H1 (cell line): ENCODE data around the gene EPB41L2. TPM values are rescaled to one million over a fixed set of nuclear protein-coding genes. Genes with fewer than 3 reads are reported as not detected.

Experiments
- CTCF ChIA-PET: fragments of 300-600 bp; sonication (Branson Sonifier 250); formaldehyde crosslinking; loops from one replicate; lab custom pipeline; 2021; ENCODE audit not compliant: partially characterized antibody; lab: Charles Lee
- POLR2A ChIA-PET: fragments of 300-600 bp; sonication (Branson Sonifier 250); formaldehyde crosslinking; loops from one replicate; lab custom pipeline; 2021; ENCODE audit warnings: inconsistent platforms; ENCODE audit not compliant: partially characterized antibody; lab: Charles Lee
- DNase-seq, 2 experiments: peaks; one replicate each; pipeline versions ENCODE4 v3.0.0 to v3.0.0-alpha.2; 2010 to 2022; ENCODE audit warnings: low spot score in 2 of 2, low read depth in 1 of 2, mixed read lengths in 1 of 2
- FAIRE-seq: peaks from 2 replicates; lab custom pipeline; 2011; peaks lifted over from hg19 to GRCh38; lab: Jason Lieb, UNC
- H2AFZ ChIP-seq: 2 replicates; pipeline ENCODE4 v1.8.1; 2012; ENCODE audit warnings: low read length, inconsistent platforms
- H2AK5ac ChIP-seq: 2 replicates; pipeline ENCODE4 v1.6.1; 2013; ENCODE audit warnings: low read depth, low read length
- H2BK120ac ChIP-seq: replicated peaks from 2 replicates; pipeline ENCODE3; 2013; ENCODE audit warnings: low read depth, low read length, inconsistent platforms
- H2BK12ac ChIP-seq: 2 replicates; pipeline ENCODE4 v1.6.1; 2013; ENCODE audit warnings: low read depth, low read length
- H2BK15ac ChIP-seq: 2 replicates; pipeline ENCODE4 v1.6.1; 2013; ENCODE audit warnings: low read length
- H2BK20ac ChIP-seq: 2 replicates; pipeline ENCODE4 v1.6.1; 2013; ENCODE audit warnings: low read length
- H2BK5ac ChIP-seq: 2 replicates; pipeline ENCODE4 v1.6.1; 2013; ENCODE audit warnings: low read depth, low read length
- H3K14ac ChIP-seq: 2 replicates; pipeline ENCODE4 v1.6.1; 2013; ENCODE audit warnings: inconsistent platforms; ENCODE audit not compliant: insufficient read length
- H3K18ac ChIP-seq: 2 replicates; pipeline ENCODE4 v1.6.1; 2013; ENCODE audit warnings: low read length; ENCODE audit errors: extremely low read depth
- H3K23ac ChIP-seq: 2 replicates; pipeline ENCODE4 v1.6.1; 2013; ENCODE audit warnings: inconsistent platforms; ENCODE audit not compliant: insufficient read length
- H3K23me2 ChIP-seq: 2 replicates; pipeline ENCODE4 v1.6.1; 2013; ENCODE audit warnings: low read depth, low read length
- H3K27ac ChIP-seq: 2 replicates; pipeline ENCODE4 v1.6.1; 2011; ENCODE audit warnings: low read depth, low read length, inconsistent platforms
- H3K27me3 ChIP-seq, 4 experiments: replicated peaks in 1 of 4; 1 replicate in 1 of 4; 2 replicates in 3 of 4; pipeline versions ENCODE4 v1.6.1 to v1.8.1; 2011 to 2013; ENCODE audit warnings: low read length in 3 of 4, mild to moderate bottlenecking in 3 of 4, inconsistent platforms in 2 of 4, mixed read lengths in 2 of 4, moderate library complexity in 1 of 4; ENCODE audit not compliant: control insufficient read depth in 3 of 4, insufficient read depth in 3 of 4; ENCODE audit errors: extremely low read depth in 1 of 4
- H3K36me3 ChIP-seq, 4 experiments: 2 replicates each; pipeline versions ENCODE4 v1.6.1 to v1.8.1; 2011 to 2013; ENCODE audit warnings: mild to moderate bottlenecking in 4 of 4, low read length in 3 of 4, moderate library complexity in 2 of 4, control low read depth in 1 of 4, inconsistent platforms in 1 of 4; ENCODE audit not compliant: insufficient read depth in 4 of 4, control insufficient read depth in 2 of 4
- H3K4ac ChIP-seq: replicated peaks from 2 replicates; pipeline ENCODE3; 2013; ENCODE audit warnings: low read length, low read depth, mixed read lengths, inconsistent platforms; ENCODE audit not compliant: insufficient read length
- H3K4me1 ChIP-seq, 4 experiments: replicated peaks in 1 of 4; 1 replicate in 1 of 4; 2 replicates in 3 of 4; pipeline versions ENCODE4 v1.6.1 to v1.8.1; 2011 to 2013; ENCODE audit warnings: low read length in 3 of 4, inconsistent platforms in 2 of 4, mixed read lengths in 1 of 4; ENCODE audit not compliant: insufficient read depth in 4 of 4, control insufficient read depth in 3 of 4
- H3K4me2 ChIP-seq, 2 experiments: 2 replicates each; pipeline versions ENCODE4 v1.6.1 to v1.8.1; 2011 to 2013; ENCODE audit warnings: low read depth in 2 of 2, low read length in 2 of 2, control low read depth in 1 of 2, inconsistent platforms in 1 of 2, mild to moderate bottlenecking in 1 of 2; ENCODE audit not compliant: insufficient read depth in 1 of 2
- H3K4me3 ChIP-seq, 4 experiments: fragments of 200-600, 300-600 bp in 1 of 4; sonication (generic), shearing (Covaris generic), sonication (Bioruptor Twin) in 1 of 4; 2 replicates each; pipeline versions ENCODE4 v1.5.1 to v1.8.1; 2011 to 2016; ENCODE audit warnings: low read length in 4 of 4, low read depth in 3 of 4, control low read depth in 2 of 4, inconsistent platforms in 2 of 4, mild to moderate bottlenecking in 2 of 4, mixed read lengths in 1 of 4, moderate library complexity in 1 of 4; ENCODE audit not compliant: insufficient read depth in 2 of 4; ENCODE audit errors: extremely low read depth in 1 of 4
- H3K56ac ChIP-seq: replicated peaks from 2 replicates; pipeline ENCODE3; 2013; ENCODE audit warnings: low read depth, mild to moderate bottlenecking, mixed read lengths, low read length, inconsistent platforms; ENCODE audit not compliant: insufficient read length
- H3K79me1 ChIP-seq: 2 replicates; pipeline ENCODE4 v1.6.1; 2013; ENCODE audit warnings: low read depth, low read length, control low read depth
- H3K79me2 ChIP-seq, 2 experiments: 2 replicates each; pipeline versions ENCODE4 v1.6.1 to v1.8.1; 2012 to 2013; ENCODE audit warnings: low read length in 2 of 2, mild to moderate bottlenecking in 2 of 2, inconsistent platforms in 1 of 2; ENCODE audit not compliant: insufficient read depth in 2 of 2, control insufficient read depth in 1 of 2
- H3K9ac ChIP-seq, 4 experiments: replicated peaks in 1 of 4; 1 replicate in 1 of 4; 2 replicates in 3 of 4; pipeline versions ENCODE4 v1.6.1 to v1.8.1; 2011 to 2013; ENCODE audit warnings: low read depth in 3 of 4, low read length in 3 of 4, control low read depth in 2 of 4, mild to moderate bottlenecking in 2 of 4, moderate library complexity in 2 of 4, inconsistent platforms in 1 of 4; ENCODE audit errors: extremely low read depth in 1 of 4
- H3K9me3 ChIP-seq, 2 experiments: 2 replicates each; pipeline versions ENCODE4 v1.6.1 to v1.8.1; 2012 to 2013; ENCODE audit warnings: mild to moderate bottlenecking in 2 of 2, moderate library complexity in 2 of 2, control low read depth in 1 of 2, inconsistent platforms in 1 of 2, low read depth in 1 of 2, low read length in 1 of 2, mixed read lengths in 1 of 2; ENCODE audit not compliant: insufficient read depth in 2 of 2
- H4K20me1 ChIP-seq, 2 experiments: replicated peaks in 1 of 2; 2 replicates each; pipeline versions ENCODE3 to v1.8.1; 2011 to 2013; ENCODE audit warnings: inconsistent platforms in 2 of 2, low read length in 2 of 2, mild to moderate bottlenecking in 1 of 2; ENCODE audit not compliant: insufficient read depth in 2 of 2, control insufficient read depth in 1 of 2
- H4K5ac ChIP-seq: 2 replicates; pipeline ENCODE4 v1.6.1; 2013; ENCODE audit warnings: low read length, low read depth, mixed read lengths, inconsistent platforms; ENCODE audit not compliant: insufficient read length
- H4K8ac ChIP-seq: 2 replicates; pipeline ENCODE4 v1.8.0; 2013; ENCODE audit warnings: mild to moderate bottlenecking, moderate library complexity, low read length, inconsistent platforms; ENCODE audit not compliant: insufficient read depth; ENCODE audit errors: extremely low read depth
- H4K91ac ChIP-seq: replicated peaks from 2 replicates; pipeline ENCODE3; 2013; ENCODE audit warnings: low read length, mixed read lengths, inconsistent platforms; ENCODE audit not compliant: insufficient read length
- BRCA1 ChIP-seq: IDR thresholded peaks from 2 replicates; pipeline ENCODE4 v1.6.1; 2012; ENCODE audit warnings: low read depth, low read length, improper control_type of control experiment
- CBX8 ChIP-seq: fragments of 300-800, 300-1000 bp; sonication (generic); IDR thresholded peaks from 2 replicates; pipeline ENCODE4 v1.7.1; 2016; ENCODE audit warnings: low read depth, low read length, borderline replicate concordance
- CEBPB ChIP-seq: IDR thresholded peaks from 2 replicates; pipeline ENCODE4 v1.6.1; 2012; ENCODE audit warnings: low read depth, low read length
- E2F6 ChIP-seq: IDR thresholded peaks from 2 replicates; pipeline ENCODE4 v1.6.1; 2012; ENCODE audit warnings: inconsistent platforms
- GTF2F1 ChIP-seq: IDR thresholded peaks from 2 replicates; pipeline ENCODE4 v1.6.1; 2012; ENCODE audit warnings: low read depth, low read length, improper control_type of control experiment, borderline replicate concordance
- JUND ChIP-seq: IDR thresholded peaks from 2 replicates; pipeline ENCODE4 v1.6.1; 2011; ENCODE audit warnings: mild to moderate bottlenecking, improper control_type of control experiment, low read length
- KDM4A ChIP-seq: IDR thresholded peaks from one replicate; pipeline ENCODE4 v1.7.1; 2012; ENCODE audit warnings: low read depth, mild to moderate bottlenecking, moderate library complexity, low read length, inconsistent platforms; ENCODE audit not compliant: severe bottlenecking
- NRF1 ChIP-seq: IDR thresholded peaks from 2 replicates; pipeline ENCODE4 v1.6.1; 2011; ENCODE audit warnings: mild to moderate bottlenecking, low read depth, low read length, improper control_type of control experiment
- RAD21 ChIP-seq, 2 experiments: IDR thresholded peaks in 1 of 2; conservative IDR thresholded peaks in 1 of 2; 2 replicates each; pipeline ENCODE4 v1.6.1; 2011; ENCODE audit warnings: low read depth in 2 of 2, low read length in 2 of 2, improper control_type of control experiment in 1 of 2, inconsistent platforms in 1 of 2, mild to moderate bottlenecking in 1 of 2, moderate library complexity in 1 of 2
- SIN3A ChIP-seq, 2 experiments: IDR thresholded peaks in 1 of 2; conservative IDR thresholded peaks in 1 of 2; 2 replicates each; pipeline ENCODE4 v1.6.1; 2011 to 2012; ENCODE audit warnings: low read length in 2 of 2, improper control_type of control experiment in 1 of 2, low read depth in 1 of 2, mild to moderate bottlenecking in 1 of 2
- SIRT6 ChIP-seq: IDR thresholded peaks from one replicate; pipeline ENCODE4 v1.7.1; 2012; ENCODE audit warnings: low read length, inconsistent platforms
- SP4 ChIP-seq: IDR thresholded peaks from 2 replicates; pipeline ENCODE4 v1.6.1; 2012; ENCODE audit warnings: low read length, inconsistent platforms
- SUZ12 ChIP-seq: fragments of 200-600 bp; sonication (generic); IDR thresholded peaks from 2 replicates; pipeline ENCODE4 v1.6.1; 2012; ENCODE audit warnings: mild to moderate bottlenecking, inconsistent platforms, low read length, moderate library complexity, mixed read lengths
- WGBS, 2 experiments: shearing (Covaris generic) in 1 of 2; methylation state at CpG; one replicate each; pipeline versions ENCODE4 v1.1.6 to v1.1.7; 2013 to 2015; ENCODE audit warnings: low lambda C conversion rate in 2 of 2, mixed read lengths in 2 of 2, inconsistent platforms in 1 of 2, low coverage in 1 of 2, missing lambda C conversion rate in 1 of 2; ENCODE audit not compliant: insufficient replicate concordance in 2 of 2, insufficient coverage in 1 of 2, insufficient read length in 1 of 2; ENCODE audit errors: extremely low coverage in 1 of 2, missing lambda C conversion rate in 1 of 2; 5-methylcytosine and 5-hydroxymethylcytosine counted together
- polyA plus RNA-seq, 7 experiments: library from polyadenylated mRNA; depleted of rRNA in 3 of 7; stranded (reverse) in 5 of 7; unstranded in 2 of 7; fragments of >200 nt in 5 of 7; fragments of 200-250 nt in 2 of 7; gene quantifications; 1 replicate in 5 of 7; 2 replicates in 1 of 7; 4 replicates in 1 of 7; pipeline versions ENCODE4 v1.2.1 to v1.2.3, GENCODE V29; 2011 to 2013; ENCODE audit warnings: missing spikeins in 2 of 7, mixed read lengths in 2 of 7
- total RNA-seq: library from RNA; stranded (reverse); fragmentation: NEBNext Ultra II Directional; extraction: Animal tissue kit (Norgen Biotek cat#: 25700); gene quantifications from 2 replicates; pipeline ENCODE4 v1.2.1, GENCODE V29; 2021

Gene EPB41L2
- total and polyA plus RNA-seq, 2 of the 8 experiments (the other 6 are each of a cell fraction or from before 2014, with no cell fraction given), result 22.5 to 123 TPM

GRCh38 chr6:130970839-130971410, 92.1 kb downstream of the EPB41L2 start:
- Histone ChIP-seq H3K79me2 (peaks cover 0 to 41% of the 10 kb centered on the region in 2 experiments; a peak in 2 of 4 replicates), H3K56ac (no peak overlapping the region), H4K20me1 (no peaks in the 10 kb centered on the region), H2BK15ac (no peak overlapping the region), H3K4me2 (no peak overlapping the region), H3K27me3 (no peaks in the 10 kb centered on the region), H4K91ac (no peak overlapping the region), H3K4ac (no peak overlapping the region), H3K14ac (no peak overlapping the region), H3K18ac (no peak overlapping the region), H2BK5ac (no peak overlapping the region), H3K79me1 (peaks cover 4% of the 10 kb centered on the region), H3K27ac (no peak overlapping the region), H3K4me1 (peaks cover 0 to 8% (median 6%) of the 10 kb centered on the region in 4 experiments; a peak in 3 of 7 replicates), H3K4me3 (no peak overlapping the region), H3K36me3 (no peaks in the 10 kb centered on the region), H3K23ac (no peak overlapping the region), H2AFZ (no peak overlapping the region), H4K5ac (no peak overlapping the region), H3K9me3 (no peaks in the 10 kb centered on the region), H2BK120ac (no peak overlapping the region), H2AK5ac (no peak overlapping the region), H3K9ac (no peak overlapping the region), H3K23me2 (no peaks in the 10 kb centered on the region), H4K8ac (no peak overlapping the region), H2BK12ac (no peak overlapping the region), H2BK20ac (no peak overlapping the region)
- FAIRE-seq, result no peak
- DNase-seq, result no peak
- 88% methylated on average over 9 of the region's 9 CpGs; no CpG with 5 or more reads in 1 of the 2 experiments for WGBS, 2 experiments
- POLR2A ChIA-PET, result no interaction called here
- CTCF ChIA-PET, result interaction anchor here (1.0 kb wide), 1 partner anchor 14 kb away, joined by 3 read pairs; no protein-coding TSS in a partner anchor
- TF ChIP-seq SIRT6 (no peak), SIN3A (conservative IDR thresholded peaks at IDR 0.05 in 1 of 2, IDR thresholded peaks at IDR 0.05 in 1 of 2; ENCODE audit: low read depth in 1 of 2, low read length in 2 of 2) (no peak), CEBPB (no peak), RAD21 (IDR thresholded peaks at IDR 0.05 in 1 of 2, conservative IDR thresholded peaks at IDR 0.05 in 1 of 2; ENCODE audit: low read depth in 2 of 2, low read length in 2 of 2) (no peak), SUZ12 (no peak), NRF1 (no peak), KDM4A (no peak), CBX8 (no peak), SP4 (no peak), E2F6 (no peak), JUND (no peak), GTF2F1 (no peak), BRCA1 (no peak)
